Measurements from ENCODE around the gene SHC1.

Gene SHC1

GRCh38 chr1:154937988-154938386 lies 32.6 kb downstream of the SHC1 start:
- TF ChIP-seq GATA3 (IDR thresholded peaks at IDR 0.05; ENCODE audit: low read depth, low read length) (no peak), GATA2 (IDR thresholded peaks at IDR 0.05; ENCODE audit: low read depth, low read length) (no peak)

DNA sequence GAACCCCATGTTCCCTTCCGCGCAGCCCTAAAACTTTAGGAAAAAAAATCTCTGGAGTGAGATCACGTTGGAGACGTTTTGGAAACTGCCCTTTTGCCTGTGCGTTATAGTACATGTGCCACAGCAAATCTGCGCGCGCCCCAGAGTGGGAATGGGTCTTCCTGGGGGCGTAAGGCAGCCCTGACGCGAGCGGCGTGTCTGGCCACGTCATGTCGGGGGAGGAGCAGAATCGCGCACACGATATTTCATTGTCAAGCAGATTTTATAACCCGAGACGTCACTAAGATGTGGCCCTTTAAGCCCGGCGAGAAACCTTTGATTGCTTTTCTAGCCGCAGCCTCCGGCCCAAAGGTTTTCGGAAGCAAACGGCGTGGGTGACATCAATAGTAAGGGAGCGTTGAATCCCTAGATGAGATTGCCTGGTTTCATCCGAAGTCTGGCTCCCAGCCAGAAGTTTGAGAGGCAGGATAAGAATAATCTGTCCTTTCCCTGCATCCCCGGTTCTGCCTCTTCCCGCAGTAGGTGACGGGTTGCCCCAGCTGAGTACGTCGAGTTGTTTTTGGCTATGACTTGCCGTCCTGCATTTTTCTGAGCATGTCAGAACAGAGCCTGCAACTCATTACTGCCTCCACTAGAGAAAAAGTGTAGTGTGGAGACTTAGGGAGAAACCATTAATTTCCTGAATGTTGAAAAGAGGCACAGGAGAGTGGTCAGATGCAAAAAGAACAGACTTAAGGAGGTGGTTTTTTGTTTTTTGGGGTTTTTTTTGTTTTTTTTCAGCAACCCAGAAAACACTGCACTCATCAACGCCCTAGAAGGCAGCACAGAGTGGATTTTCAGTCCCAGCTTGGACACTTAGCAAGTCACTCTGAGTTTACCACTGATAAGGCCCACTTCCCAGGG lies 33.2 kb downstream of the SHC1 start:
- TF ChIP-seq GATA3 (IDR thresholded peaks at IDR 0.05; ENCODE audit: low read depth, low read length) (no peak), GATA2 (IDR thresholded peaks at IDR 0.05; ENCODE audit: low read depth, low read length) (no peak)

DNA sequence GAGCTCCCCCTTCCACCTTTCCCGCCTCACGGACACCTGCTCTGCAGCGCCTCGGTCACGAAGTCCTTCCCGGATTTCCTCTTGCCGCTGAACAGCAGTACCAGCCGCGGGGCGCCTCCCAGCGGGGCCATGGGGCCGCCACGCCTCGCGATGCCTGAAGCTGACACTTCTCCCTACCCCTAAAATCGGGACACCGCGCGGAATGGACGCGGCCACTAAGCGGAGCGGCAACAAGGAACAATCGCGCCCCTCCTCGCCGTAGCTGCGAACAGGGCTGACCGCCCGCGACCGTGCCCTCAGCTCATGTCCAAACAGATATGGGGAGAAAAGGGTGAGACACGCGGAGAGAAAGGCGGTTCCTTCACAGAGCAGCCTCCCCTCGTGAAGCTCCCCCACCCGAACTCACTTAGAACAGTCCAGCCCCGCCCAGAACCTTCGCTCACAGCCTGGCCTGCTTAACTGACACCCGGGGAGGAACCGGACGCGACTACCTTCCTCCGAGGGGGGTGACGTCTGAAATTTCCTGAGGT lies 33.9 kb downstream of the SHC1 start, which contains the start of gene PMVK:
PMVK (minus strand) TSS at position 165 of the 530 bp plus-strand sequence; CDS start at position 131, 34 bp downstream.
- TF ChIP-seq GATA2 (IDR thresholded peaks at IDR 0.05; ENCODE audit: low read depth, low read length), result peak; percentile 25; the same call in 1 of the 2 replicates
- TF ChIP-seq GATA3 (IDR thresholded peaks at IDR 0.05; ENCODE audit: low read depth, low read length), result no peak

DNA sequence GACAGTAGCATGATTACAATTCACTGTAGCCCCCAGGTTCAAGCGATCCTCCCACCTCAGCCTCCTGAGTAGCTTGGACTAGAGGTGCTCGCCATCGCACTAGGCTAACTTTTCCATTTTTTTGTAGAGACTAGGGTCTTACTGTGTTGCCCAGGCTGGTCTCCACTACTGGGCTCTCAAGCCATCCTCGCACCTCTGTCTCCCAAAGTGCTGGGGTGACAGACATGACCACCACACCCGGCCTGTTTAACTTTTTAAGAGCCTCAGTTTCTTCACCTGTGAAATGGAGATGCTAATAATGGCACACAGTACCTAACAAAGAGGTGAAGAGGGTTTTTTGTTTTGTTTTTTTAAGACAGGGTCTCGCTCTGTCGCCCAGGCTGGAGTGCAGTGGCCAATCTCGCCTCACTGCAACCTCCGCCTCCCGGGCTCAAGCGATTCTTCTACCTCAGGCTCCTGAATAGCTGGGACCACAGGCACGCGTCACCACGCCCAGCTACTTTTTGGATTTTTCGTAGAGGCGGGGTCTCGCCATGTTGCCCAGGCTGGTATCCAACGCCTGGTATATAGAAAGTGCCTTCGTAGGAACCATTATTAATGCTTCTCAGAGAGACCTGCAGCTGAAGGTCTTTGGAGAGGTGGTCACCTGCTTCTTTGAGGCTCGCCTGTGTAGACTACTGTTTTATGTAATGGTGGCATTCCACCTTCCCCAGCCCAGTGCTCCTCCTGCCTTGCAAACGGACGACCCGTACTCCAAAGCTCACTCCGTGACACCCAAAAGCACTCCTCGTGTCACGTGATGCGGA lies 34.6 kb downstream of the SHC1 start:
- TF ChIP-seq GATA2 (IDR thresholded peaks at IDR 0.05; ENCODE audit: low read depth, low read length) (no peak), GATA3 (IDR thresholded peaks at IDR 0.05; ENCODE audit: low read depth, low read length) (no peak)

- TF ChIP-seq GATA2 (IDR thresholded peaks at IDR 0.05; ENCODE audit: low read depth, low read length) (no peak), GATA3 (IDR thresholded peaks at IDR 0.05; ENCODE audit: low read depth, low read length) (no peak)
Observed at GRCh38 chr1:154934358-154934948, 36.1 kb downstream of the SHC1 start.

DNA sequence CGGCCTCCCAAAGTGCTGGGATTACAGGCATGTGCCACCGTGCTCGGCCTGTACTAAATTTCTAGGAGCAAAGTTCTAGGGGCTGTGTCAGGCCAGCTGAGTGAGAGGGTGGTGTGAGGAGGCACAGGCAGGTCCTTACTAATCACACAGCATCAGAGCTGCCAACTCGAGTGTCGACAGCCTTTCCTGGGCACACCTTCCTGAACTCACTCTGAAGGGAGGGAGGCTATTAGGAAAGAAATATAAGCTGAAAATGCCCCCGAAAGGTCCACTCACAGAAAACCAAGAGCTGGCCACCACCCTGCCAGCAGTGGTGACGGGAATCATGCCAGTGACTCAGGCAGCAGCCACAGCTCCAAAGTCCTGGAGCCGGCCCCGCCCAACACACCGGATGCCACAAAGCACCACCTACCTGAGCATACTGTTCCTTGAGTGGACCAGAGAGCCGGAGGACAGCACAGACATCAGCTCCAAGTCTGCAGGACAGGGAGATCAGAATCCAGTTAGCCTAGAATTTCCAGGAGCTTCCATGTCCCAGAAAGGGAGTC lies 38.5 kb downstream of the SHC1 start:
- TF ChIP-seq GATA3 (IDR thresholded peaks at IDR 0.05; ENCODE audit: low read depth, low read length) (no peak), GATA2 (IDR thresholded peaks at IDR 0.05; ENCODE audit: low read depth, low read length) (no peak)

DNA sequence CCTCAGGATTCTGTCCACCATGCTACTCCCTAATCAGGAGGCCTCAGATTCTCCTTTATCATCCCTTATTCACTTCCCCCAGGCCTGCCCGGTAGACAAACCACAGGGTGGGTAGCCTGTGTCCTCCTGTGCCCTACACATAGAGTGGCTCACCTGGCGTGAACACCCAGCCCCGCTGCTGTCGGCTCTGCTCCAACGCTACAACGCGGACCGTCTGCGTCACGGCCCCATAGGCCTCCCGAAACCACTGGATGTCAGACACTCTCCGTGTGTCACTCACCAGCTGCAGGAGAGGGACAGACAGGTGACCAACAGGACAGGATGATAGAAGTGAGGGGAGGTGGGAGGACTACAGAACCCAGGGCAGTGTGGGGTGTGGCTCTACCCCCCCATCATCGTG lies 44.3 kb downstream of the SHC1 start:
- TF ChIP-seq GATA3 (IDR thresholded peaks at IDR 0.05; ENCODE audit: low read depth, low read length) (no peak), GATA2 (IDR thresholded peaks at IDR 0.05; ENCODE audit: low read depth, low read length) (no peak)

- no peak for TF ChIP-seq GATA3 (IDR thresholded peaks at IDR 0.05; ENCODE audit: low read depth, low read length)
Observed at GRCh38 chr1:154925335-154926170, 45.0 kb downstream of the SHC1 start.

DNA sequence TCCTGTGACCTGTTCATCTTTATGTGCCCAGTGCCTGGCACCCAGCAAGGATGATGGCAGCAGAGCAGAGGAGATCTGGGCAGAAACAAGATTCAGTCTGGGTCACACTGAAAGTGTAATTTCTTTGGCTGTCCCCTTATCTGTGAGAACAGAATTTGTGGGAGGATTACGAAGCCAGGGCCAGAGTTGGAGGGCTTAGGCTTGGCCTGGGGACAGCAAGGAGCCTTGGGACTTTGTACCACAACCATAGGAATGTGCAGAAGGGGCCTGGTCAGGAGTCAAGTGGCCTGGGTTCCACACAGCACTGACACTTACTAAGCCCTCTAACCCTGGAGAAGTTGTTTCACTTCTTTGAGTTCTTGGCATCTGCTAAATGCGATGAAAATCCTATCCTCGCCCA lies 46.9 kb downstream of the SHC1 start:
- TF ChIP-seq GATA3 (IDR thresholded peaks at IDR 0.05; ENCODE audit: low read depth, low read length), result no peak
- no peak for TF ChIP-seq GATA2 (IDR thresholded peaks at IDR 0.05; ENCODE audit: low read depth, low read length)

DNA sequence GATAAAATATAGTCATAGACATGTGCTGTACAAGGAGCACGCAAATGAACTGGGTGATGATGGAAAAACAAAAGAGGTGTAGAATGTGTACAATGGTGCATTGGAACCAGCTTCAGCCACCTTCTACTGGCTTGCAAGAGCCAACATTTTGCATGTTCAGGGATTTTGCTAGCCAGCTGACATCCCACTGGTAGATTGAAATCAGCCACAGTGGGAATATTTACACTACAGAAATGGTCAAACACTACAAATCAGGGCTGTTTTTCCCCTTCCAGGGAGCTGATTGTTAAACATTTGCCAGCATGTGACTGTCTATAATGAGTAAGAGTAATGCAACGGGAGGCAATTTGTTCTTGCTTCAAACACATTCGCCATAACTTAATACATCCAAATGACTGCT lies 57.3 kb downstream of the SHC1 start:
- TF ChIP-seq GATA3 (IDR thresholded peaks at IDR 0.05; ENCODE audit: low read depth, low read length) (no peak), GATA2 (IDR thresholded peaks at IDR 0.05; ENCODE audit: low read depth, low read length) (no peak)

GRCh38 chr1:154912755-154913154 lies 57.8 kb downstream of the SHC1 start:
- TF ChIP-seq GATA3 (IDR thresholded peaks at IDR 0.05; ENCODE audit: low read depth, low read length), result no peak
- TF ChIP-seq GATA2 (IDR thresholded peaks at IDR 0.05; ENCODE audit: low read depth, low read length), result no peak

Data from SH-SY5Y (cell line).